ENCODE results near the gene ZNF654. TPM values are rescaled to one million over a fixed set of nuclear protein-coding genes. Genes with fewer than 3 reads are reported as not detected.

ZNF654 gene
- total RNA-seq, 1 donor from 2014 or later, result 9.9 TPM

- DNase-seq (ENCODE audit: low spot score, unreplicated experiment), result no peak
- Mint-ChIP-seq H3K9me3 (ENCODE audit: low read depth) (no peaks in the 10 kb centered on the region), H3K27ac (no peak overlapping the region), H3K4me1 (ENCODE audit: low read depth) (peaks cover 1% of the 10 kb centered on the region), H3K36me3 (ENCODE audit: insufficient read depth) (peaks cover 3% of the 10 kb centered on the region), H3K4me3 (ENCODE audit: low read depth) (no peak overlapping the region), H3K27me3 (no peaks in the 10 kb centered on the region)
- TF ChIP-seq CTCF (IDR thresholded peaks at IDR 0.05; ENCODE audit: unreplicated experiment), result no peak
These were observed 72.6 kb downstream of the ZNF654 start for GRCh38 chr3:88131695-88132094.

- H3K27me3 Mint-ChIP-seq, result no peaks in the 10 kb centered on the region
- no peaks in the 10 kb centered on the region for H3K9me3 Mint-ChIP-seq (ENCODE audit: low read depth)
- H3K4me3 Mint-ChIP-seq (ENCODE audit: low read depth), result no peak overlapping the region
- H3K4me1 Mint-ChIP-seq (ENCODE audit: low read depth), result peaks cover 1% of the 10 kb centered on the region
- peaks cover 4% of the 10 kb centered on the region for H3K36me3 Mint-ChIP-seq (ENCODE audit: insufficient read depth)
- no peak for DNase-seq (ENCODE audit: low spot score, unreplicated experiment)
- H3K27ac Mint-ChIP-seq, result no peak overlapping the region
- no peak for TF ChIP-seq CTCF (IDR thresholded peaks at IDR 0.05; ENCODE audit: unreplicated experiment)
These were observed 73.8 kb downstream of the ZNF654 start for GRCh38 chr3:88132894-88133293.

- Mint-ChIP-seq H3K27ac (no peak overlapping the region), H3K4me3 (ENCODE audit: low read depth) (no peak overlapping the region), H3K9me3 (ENCODE audit: low read depth) (no peaks in the 10 kb centered on the region), H3K36me3 (ENCODE audit: insufficient read depth) (peaks cover 4% of the 10 kb centered on the region), H3K27me3 (no peaks in the 10 kb centered on the region), H3K4me1 (ENCODE audit: low read depth) (peaks cover 1% of the 10 kb centered on the region)
- DNase-seq (ENCODE audit: low spot score, unreplicated experiment), result no peak
- TF ChIP-seq CTCF (IDR thresholded peaks at IDR 0.05; ENCODE audit: unreplicated experiment), result no peak
These were observed 74.7 kb downstream of the ZNF654 start for GRCh38 chr3:88133711-88134263.

GRCh38 chr3:88137836-88138235 lies 78.8 kb downstream of the ZNF654 start:
- no peak for TF ChIP-seq CTCF (IDR thresholded peaks at IDR 0.05; ENCODE audit: unreplicated experiment)

GRCh38 chr3:88141458-88142083 lies 82.5 kb downstream of the ZNF654 start:
- no peak for DNase-seq (ENCODE audit: low spot score, unreplicated experiment)
- H3K27ac Mint-ChIP-seq, result peak overlapping the region; percentile 13
- no peaks in the 10 kb centered on the region for H3K9me3 Mint-ChIP-seq (ENCODE audit: low read depth)
- no peaks in the 10 kb centered on the region for H3K27me3 Mint-ChIP-seq
- H3K4me3 Mint-ChIP-seq (ENCODE audit: low read depth), result no peak overlapping the region
- no peak for TF ChIP-seq CTCF (IDR thresholded peaks at IDR 0.05; ENCODE audit: unreplicated experiment)
- H3K4me1 Mint-ChIP-seq (ENCODE audit: low read depth), result peaks cover 15% of the 10 kb centered on the region
- peaks cover 9% of the 10 kb centered on the region for H3K36me3 Mint-ChIP-seq (ENCODE audit: insufficient read depth)

More at GRCh38 chr3:88137836-88138235, 78.8 kb downstream of the ZNF654 start:
- peaks cover 14% of the 10 kb centered on the region for H3K4me1 Mint-ChIP-seq (ENCODE audit: low read depth)
- peaks cover 12% of the 10 kb centered on the region for H3K36me3 Mint-ChIP-seq (ENCODE audit: insufficient read depth)
- no peak overlapping the region for H3K27ac Mint-ChIP-seq
- H3K9me3 Mint-ChIP-seq (ENCODE audit: low read depth), result no peaks in the 10 kb centered on the region
- no peak overlapping the region for H3K4me3 Mint-ChIP-seq (ENCODE audit: low read depth)
- no peaks in the 10 kb centered on the region for H3K27me3 Mint-ChIP-seq
- no peak for DNase-seq (ENCODE audit: low spot score, unreplicated experiment)
